Measurements from ENCODE around the gene C5orf58. TPM values are rescaled to one million over a fixed set of nuclear protein-coding genes. Genes with fewer than 3 reads are reported as not detected.
A peak's percentile ranks its signal among the peaks of the same experiment; 100 is the strongest.

C5orf58 gene, protein sequence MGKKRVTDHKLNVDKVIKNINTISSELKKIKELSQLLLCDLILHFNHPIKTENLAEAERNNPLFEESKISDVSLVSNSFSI
- total RNA-seq: not detected in 2 replicates

DNA sequence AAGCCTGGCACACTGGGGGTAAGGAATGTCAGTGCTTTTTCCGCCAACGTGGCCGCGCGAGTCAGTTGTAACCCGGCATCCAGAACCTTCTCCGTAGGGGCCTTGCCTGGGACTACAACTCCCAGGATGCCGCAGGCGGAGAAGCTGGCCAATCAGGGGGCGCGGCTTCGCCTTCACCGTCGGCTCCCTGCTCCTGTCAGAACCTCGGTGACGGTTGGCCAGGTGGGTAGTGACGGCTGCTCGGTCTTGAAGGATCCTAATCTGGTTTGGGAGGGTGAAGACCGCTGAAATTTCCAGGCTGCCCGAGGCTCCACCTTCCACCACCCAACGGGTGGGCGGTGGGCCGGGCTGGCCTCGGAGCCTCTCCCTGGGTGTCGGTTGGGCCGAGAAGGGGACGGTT lies at the start of gene C5orf58:
TSS of gene C5orf58 (plus strand) at position 200 of the 400 bp plus-strand sequence. CDS start 1,992 bp downstream, outside the sequence.
- no peak for DNase-seq (ENCODE audit: low read depth, low spot score)

GRCh38 chr5:170183816-170184687 lies 48.7 kb upstream of the C5orf58 start:
- DNase-seq (ENCODE audit: low read depth, low spot score): peak; percentile 26

GRCh38 chr5:170184737-170185136 lies 48.0 kb upstream of the C5orf58 start:
- no peak for DNase-seq (ENCODE audit: low read depth, low spot score)

DNA sequence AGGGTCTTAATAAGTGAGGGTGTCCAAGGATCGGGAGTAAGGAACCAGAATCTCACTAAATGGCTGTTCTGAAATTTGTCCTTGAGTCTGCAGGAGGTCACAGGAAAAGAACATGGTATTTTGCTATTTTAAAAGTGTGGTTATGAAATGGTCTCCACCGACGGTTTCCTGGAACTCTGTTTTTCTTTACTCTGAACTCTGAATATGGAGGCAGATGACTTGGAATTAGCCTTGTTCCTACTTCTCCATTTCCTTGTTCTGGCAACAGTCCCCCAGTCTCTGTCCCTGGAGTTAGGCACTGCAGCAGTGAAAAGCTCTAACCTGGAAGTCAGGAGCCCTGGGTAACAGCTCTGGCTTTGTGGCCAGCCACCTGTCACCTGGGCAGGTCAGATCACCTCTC lies 46.6 kb upstream of the C5orf58 start:
- DNase-seq (ENCODE audit: low read depth, low spot score): no peak

- DNase-seq (ENCODE audit: low read depth, low spot score): no peak
Observed at GRCh38 chr5:170186856-170187255, 45.9 kb upstream of the C5orf58 start.

DNA sequence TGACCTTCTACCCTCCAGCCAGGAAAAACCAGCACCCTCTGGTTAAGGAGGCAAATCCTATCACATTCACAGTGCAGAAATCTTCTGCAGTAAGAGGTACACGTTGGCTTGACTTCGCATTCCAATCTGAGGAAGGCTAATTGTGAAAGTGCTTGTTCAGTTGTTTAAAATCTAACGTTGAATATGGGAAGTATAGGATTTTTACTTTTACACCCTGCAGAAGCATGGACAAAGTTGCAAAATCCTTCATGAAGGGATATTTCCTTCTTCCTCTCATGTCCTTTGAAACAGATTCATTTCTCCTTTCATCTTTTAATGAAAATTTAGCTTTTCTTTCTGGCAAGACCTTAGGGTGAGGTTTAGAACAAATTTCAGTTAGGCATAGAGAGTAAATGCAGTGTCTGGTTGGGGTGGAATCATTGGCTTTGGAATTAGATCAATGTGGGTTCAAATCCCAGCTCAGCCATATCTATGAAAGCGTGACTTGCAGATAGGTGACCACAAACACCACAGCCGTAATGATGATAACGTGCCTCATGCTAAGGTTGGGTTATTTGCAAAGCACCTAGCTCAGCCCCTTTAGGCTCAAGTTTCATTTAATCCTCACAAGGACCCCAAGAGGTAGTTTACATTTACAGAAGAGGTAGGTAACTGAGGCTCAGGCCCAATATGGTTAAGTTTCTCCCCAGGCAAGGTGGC lies 42.2 kb upstream of the C5orf58 start:
- no peak for DNase-seq (ENCODE audit: low read depth, low spot score)

DNA sequence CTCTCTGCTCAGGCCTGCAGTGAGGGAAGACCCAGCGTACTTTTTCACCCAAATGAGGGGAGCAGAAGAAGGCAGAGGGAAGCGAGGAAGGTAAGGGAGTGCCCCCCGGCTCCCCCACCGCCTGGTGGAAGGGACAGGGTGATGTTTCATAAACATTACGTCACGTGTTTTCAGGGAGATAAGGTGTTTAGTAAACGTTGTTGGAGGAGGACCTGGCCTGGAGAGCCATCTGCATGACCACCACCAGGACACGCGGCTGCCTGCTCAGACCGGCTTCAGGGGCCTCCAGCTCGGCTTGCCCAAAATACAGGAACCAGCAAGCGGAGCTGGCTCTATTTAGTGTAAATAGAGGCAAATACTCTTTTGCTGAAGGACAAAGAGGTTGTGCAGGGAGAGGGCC lies 40.0 kb upstream of the C5orf58 start:
- no peak for DNase-seq (ENCODE audit: low read depth, low spot score)

DNA sequence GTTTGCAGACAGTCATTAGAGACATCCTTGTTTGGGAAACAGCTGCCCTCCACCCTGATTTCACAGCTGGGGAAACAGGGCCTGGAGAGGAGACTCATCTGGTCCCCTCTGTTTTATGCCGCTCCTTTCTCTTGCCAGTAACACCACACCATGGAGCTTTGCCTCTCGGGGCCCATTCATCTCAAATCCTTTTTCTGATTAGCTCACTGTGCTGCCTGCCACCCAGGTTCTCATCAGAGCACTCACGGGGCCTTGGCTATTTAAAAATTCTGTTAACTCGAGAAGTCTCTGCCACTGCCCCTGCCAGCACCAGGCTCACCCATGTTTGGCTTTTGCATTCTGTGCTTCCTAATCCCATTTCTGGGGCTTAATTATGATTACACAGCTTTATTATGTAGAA lies 36.8 kb upstream of the C5orf58 start:
- no peak for DNase-seq (ENCODE audit: low read depth, low spot score)

- no peak for DNase-seq (ENCODE audit: low read depth, low spot score)
Observed at GRCh38 chr5:170200876-170201275, 31.9 kb upstream of the C5orf58 start.

GRCh38 chr5:170201311-170201710 lies 31.5 kb upstream of the C5orf58 start:
- no peak for DNase-seq (ENCODE audit: low read depth, low spot score)

- DNase-seq (ENCODE audit: low read depth, low spot score): no peak
Observed at GRCh38 chr5:170202117-170202516, 30.7 kb upstream of the C5orf58 start.

DNA sequence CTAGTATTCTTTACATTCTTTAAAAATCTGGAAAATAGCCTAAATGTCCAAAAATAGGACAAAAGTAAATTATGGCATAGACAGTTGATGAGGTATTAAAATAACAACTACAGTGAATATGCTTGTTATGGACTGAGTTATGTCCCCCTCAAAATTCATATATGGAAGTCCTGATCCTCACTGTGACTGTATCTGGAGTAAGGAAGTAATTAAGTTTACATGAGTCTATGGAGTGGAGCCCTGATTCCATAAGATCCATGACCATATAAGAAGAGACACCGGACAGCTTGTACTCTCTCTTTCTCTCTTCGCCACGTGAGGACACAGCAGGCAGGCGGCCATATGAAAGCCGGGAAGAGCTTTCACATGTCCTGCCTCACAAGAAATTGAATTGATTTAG lies 28.6 kb upstream of the C5orf58 start:
- no peak for DNase-seq (ENCODE audit: low read depth, low spot score)

GRCh38 chr5:170206216-170206615 lies 26.6 kb upstream of the C5orf58 start:
- no peak for DNase-seq (ENCODE audit: low read depth, low spot score)

GRCh38 chr5:170206958-170207357 lies 25.8 kb upstream of the C5orf58 start:
- DNase-seq (ENCODE audit: low read depth, low spot score): no peak

DNA sequence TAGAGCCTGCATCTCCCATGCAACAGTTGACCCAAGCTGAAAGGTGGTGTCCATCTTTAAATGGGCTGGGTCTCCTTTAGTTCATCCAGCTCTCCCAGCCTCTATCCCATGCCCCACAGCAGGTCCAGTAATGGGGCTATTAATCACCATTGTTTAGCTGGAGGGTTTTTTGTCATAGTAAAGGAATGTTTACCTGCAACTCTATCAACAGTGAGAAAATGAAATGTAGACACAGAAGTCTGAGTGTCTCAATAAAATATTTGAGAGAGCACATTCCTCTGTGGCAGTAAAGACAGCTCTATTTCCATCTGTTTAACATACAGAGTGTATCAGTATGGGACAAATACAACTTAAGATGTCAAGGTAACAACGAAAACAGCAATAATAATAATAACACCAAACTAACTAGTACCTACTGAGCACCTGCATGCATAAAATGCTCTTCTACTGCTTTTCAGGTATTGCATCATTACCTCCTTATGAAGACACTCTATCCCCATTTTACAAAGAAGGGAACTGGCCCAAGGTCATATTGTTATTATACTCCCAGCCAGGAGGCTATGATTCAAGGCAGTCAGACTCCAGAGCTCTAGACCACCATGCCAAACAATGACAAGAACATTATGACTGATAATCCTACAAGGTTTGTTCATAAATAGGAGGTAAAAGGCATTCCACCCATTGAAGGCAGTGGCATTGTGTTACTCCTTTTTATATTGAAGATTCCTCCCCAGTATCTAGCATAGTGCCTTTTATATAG lies 21.0 kb upstream of the C5orf58 start:
- DNase-seq (ENCODE audit: low read depth, low spot score): no peak

- peak; percentile 55 for DNase-seq (ENCODE audit: low read depth, low spot score)
Observed at GRCh38 chr5:170216257-170216864, 16.4 kb upstream of the C5orf58 start.

GRCh38 chr5:170217831-170218230 lies 15.0 kb upstream of the C5orf58 start:
- DNase-seq (ENCODE audit: low read depth, low spot score): no peak

DNA sequence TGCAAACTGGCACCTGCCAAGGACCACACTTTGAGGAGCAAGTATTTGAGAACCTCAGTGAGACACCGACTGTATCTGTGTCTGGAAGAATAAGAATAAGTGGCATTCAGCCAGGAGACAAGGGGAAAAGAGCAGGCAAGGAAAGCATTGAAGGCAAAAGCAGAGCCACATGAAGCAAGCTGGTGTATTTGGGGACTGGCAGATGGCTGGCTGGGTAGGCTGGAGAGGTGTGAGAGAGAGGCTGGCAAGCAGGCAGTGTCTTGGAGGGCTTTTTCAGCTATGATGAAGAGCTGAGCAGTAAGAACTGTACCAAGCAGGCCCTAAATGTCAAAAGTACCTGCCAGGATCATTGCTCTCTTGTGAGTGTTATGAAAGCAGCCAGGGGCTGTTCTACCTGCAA lies 14.1 kb upstream of the C5orf58 start:
- no peak for DNase-seq (ENCODE audit: low read depth, low spot score)

- DNase-seq (ENCODE audit: low read depth, low spot score): no peak
Observed at GRCh38 chr5:170219615-170220014, 13.2 kb upstream of the C5orf58 start.

DNA sequence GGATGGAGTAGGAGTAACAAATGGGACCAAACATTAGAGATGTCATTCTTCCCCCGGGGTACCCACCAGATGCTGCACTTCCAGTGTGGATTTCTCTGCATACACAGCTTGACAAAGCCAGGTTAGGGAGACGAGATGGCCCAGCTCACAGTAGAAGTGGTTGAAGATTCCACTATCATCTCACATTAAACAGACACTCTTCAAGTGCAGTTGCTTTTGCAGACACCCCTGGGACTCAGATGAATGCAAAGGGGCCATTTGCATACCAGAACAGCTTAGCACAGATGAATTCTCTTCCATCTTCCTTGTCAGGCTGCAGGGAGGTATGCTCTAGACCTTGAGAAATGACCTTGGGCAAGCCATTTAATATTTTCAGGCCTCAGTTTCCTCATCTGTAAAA lies 12.6 kb upstream of the C5orf58 start:
- no peak for DNase-seq (ENCODE audit: low read depth, low spot score)

GRCh38 chr5:170221327-170221741 lies 11.5 kb upstream of the C5orf58 start:
- no peak for DNase-seq (ENCODE audit: low read depth, low spot score)

All from pulmonary artery endothelial cell (primary cell).